HL-60 (cell line): ENCODE data around the gene SMAP1.

Experiments
- CTCF ChIP-seq: IDR thresholded peaks from one replicate; pipeline ENCODE4 v1.5.1; 2011; ENCODE audit warnings: low read length, control low read depth, inconsistent platforms; ENCODE audit not compliant: insufficient read depth
- GABPA ChIP-seq: IDR thresholded peaks from 2 replicates; pipeline ENCODE4 v1.6.1; 2012; ENCODE audit warnings: low read depth
- POLR2AphosphoS5 ChIP-seq: IDR thresholded peaks from 2 replicates; pipeline ENCODE4 v1.6.1; 2012; ENCODE audit warnings: low read depth
- REST ChIP-seq: IDR thresholded peaks from 2 replicates; pipeline ENCODE4 v1.6.1; 2012; ENCODE audit warnings: low read depth; ENCODE audit not compliant: insufficient replicate concordance
- SPI1 ChIP-seq: IDR thresholded peaks from 2 replicates; pipeline ENCODE4 v1.6.1; 2012; ENCODE audit warnings: low read depth, mild to moderate bottlenecking, borderline replicate concordance

GRCh38 chr6:70860045-70860444 lies 192.4 kb downstream of the SMAP1 start:
- TF ChIP-seq CTCF = no peak
- no peak for TF ChIP-seq GABPA
- TF ChIP-seq POLR2AphosphoS5 = no peak
- no peak for TF ChIP-seq REST
- no peak for TF ChIP-seq SPI1
